ENCODE data around the gene IKBKG.
A peak's percentile ranks its signal among the peaks of the same experiment; 100 is the strongest.

DNA sequence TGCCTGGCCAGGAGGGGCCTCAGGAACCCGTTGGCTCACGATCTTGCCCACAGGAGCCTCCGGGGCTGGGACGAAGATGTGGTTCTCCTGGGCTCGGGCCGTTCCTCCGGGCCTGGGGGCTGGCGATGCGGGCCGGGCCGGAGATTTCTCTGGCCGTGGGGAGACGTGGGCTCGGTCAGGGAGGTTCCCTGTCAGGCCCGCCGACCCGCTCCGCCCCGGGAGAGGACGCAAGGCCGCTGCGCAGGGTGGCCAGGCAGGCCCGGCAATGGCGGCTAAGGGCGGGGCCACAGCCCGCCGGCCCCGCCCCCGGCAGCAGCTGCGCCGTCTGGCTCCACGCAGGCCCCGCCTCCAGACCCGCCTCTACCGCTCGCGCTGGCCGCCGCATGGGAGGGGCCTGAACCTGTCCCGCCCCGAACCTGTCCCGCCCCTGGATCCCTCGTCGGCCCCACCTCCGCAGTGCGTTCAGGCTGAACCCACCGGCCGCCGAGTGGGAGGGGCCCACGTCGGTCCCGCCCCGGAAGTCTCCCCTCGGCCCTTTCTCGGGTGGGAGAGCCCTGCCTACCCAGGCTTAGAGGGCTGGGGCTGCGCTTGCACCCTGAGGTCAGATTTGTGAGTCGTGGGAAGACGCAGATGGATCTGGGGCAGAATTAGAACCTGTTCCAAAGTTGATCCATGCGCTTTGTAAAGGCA, 31.3 kb upstream of the IKBKG start, which contains the start of gene FAM3A:
- TF ChIP-seq CTCF (IDR thresholded peaks at IDR 0.05) (peak in 1 of 5 experiments; percentile 11), POLR2A (IDR thresholded peaks at IDR 0.05) (peak; percentile 62 to 87)
